GM21360 (cell line): ENCODE data around the gene FN3KRP.

ENCODE experiments used
- ATAC-seq: cut with Tn5 transposase; IDR thresholded peaks from one replicate; pipeline ENCODE4 v1.9.1; 2021; ENCODE audit warnings: mild to moderate bottlenecking, moderate library complexity; ENCODE audit not compliant: unreplicated experiment

Gene FN3KRP, protein sequence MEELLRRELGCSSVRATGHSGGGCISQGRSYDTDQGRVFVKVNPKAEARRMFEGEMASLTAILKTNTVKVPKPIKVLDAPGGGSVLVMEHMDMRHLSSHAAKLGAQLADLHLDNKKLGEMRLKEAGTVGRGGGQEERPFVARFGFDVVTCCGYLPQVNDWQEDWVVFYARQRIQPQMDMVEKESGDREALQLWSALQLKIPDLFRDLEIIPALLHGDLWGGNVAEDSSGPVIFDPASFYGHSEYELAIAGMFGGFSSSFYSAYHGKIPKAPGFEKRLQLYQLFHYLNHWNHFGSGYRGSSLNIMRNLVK

DNA sequence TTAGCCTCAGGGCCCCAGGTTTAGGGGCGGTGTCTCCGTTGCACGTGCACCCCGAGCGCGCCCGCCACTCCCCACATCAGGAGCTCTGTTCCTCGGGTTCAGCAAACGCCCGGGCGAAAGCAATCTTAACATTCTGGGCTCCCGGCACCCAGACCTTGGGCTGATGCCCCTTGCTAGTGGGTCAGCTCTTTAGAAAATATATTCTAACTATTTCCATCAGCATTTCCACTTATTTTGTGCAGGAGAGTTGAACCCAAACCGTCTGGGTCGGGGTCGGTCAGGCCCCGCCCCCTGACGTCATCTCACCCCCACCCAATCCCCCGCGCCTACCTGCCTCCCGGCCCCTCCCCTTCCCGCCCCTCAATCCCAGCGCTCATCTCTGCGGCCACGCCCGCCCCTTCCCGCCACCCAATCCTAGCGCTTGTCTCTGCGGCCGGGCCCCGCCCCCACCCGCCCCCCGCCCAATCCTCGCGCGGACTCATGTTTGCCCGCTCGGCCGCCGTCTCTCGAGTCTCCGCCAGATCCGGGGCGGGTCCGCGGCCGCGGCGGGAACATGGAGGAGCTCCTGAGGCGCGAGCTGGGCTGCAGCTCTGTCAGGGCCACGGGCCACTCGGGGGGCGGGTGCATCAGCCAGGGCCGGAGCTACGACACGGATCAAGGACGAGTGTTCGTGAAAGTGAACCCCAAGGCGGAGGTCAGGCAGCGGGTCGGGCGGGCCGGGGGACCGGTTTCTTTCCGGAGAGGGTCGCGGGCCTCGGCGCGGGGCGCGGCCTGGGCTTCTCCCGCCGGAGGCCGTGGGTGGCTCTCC, at the start of gene FN3KRP:
Gene FN3KRP, plus strand, starts transcription at position 504 of the 808 bp plus-strand sequence. Its CDS starts 50 bp downstream, at position 554.
- peak; percentile 60 for ATAC-seq

DNA sequence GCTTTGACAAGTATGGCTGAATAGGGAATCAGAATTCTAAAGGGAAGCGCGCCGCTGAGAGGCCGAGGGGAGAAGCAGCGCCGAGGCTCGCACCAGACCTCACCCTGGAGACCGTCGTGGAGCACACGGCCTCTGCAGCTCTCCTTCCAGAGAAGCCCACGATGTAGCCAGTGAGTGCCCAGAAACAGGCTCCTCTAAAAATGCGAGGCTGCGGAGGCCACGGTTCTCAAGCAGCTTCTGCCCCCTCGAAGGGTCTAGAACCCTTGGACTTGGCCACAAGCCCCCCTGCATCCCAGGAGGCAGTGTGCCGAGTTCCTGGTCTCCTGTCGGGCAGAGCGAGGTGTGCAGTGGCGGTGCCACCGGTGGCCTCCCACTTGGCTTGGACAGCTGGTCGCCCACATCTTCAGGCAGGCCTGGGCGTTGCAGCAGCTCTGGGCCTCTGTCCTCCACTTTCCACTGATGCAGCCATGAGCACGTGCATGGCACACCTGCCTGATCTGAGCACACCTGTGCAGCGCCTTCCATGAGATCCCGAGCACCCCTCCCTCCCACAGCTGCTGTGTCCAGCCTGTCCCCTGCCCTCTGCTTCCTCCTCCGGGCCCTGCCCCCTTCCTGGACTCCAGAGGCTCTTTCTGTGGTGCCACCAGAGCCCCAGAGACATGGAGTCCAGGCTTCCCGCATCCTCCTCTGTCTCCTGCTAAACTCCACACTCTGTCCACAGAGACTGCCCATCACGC, 49.4 kb upstream of the FN3KRP start:
- no peak for ATAC-seq

- no peak for ATAC-seq
Measured at GRCh38 chr17:82667668-82668000, 48.9 kb upstream of the FN3KRP start.

GRCh38 chr17:82668024-82668630, 48.4 kb upstream of the FN3KRP start:
- ATAC-seq: no peak

GRCh38 chr17:82668631-82669099, 47.8 kb upstream of the FN3KRP start:
- no peak for ATAC-seq

- no peak for ATAC-seq
Measured at GRCh38 chr17:82670661-82671450, 45.6 kb upstream of the FN3KRP start.

DNA sequence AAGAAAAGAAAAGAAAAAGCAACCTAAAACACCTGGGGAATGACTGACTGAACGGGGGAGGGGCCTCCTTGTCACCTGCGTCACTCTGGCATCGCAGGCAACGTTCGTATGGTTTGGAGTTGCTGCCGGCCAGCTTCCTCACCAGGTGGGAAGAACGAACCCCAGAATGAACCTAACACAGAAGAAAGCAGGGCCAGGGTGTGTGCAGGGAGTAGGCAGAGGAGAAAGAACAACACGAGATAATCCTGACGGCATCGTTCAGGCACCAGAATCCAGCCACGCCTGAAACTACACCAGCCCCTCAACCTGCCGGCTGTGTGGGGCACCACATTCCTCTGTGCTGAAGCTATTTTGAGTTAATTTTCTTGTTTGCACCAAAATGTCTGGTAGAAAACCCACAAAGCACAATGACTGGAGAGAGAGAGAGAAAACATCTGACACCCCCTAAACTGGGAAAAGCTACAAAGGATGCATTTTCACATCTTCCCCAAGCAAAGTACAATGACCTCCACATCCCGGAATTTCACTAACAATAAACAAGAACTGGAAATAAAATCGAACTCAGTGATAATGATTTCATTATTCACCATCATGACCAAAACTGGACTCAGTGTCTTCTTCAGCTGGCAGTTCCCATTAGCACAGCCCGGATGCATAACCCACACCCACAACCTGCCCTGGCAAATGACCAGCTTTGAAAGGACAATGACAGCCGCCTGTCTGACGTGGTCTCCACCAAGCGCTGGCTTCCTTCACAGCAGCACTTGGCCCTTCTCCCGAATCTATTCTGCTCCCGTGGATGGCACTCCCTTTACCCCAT, 41.6 kb upstream of the FN3KRP start:
- no peak for ATAC-seq

DNA sequence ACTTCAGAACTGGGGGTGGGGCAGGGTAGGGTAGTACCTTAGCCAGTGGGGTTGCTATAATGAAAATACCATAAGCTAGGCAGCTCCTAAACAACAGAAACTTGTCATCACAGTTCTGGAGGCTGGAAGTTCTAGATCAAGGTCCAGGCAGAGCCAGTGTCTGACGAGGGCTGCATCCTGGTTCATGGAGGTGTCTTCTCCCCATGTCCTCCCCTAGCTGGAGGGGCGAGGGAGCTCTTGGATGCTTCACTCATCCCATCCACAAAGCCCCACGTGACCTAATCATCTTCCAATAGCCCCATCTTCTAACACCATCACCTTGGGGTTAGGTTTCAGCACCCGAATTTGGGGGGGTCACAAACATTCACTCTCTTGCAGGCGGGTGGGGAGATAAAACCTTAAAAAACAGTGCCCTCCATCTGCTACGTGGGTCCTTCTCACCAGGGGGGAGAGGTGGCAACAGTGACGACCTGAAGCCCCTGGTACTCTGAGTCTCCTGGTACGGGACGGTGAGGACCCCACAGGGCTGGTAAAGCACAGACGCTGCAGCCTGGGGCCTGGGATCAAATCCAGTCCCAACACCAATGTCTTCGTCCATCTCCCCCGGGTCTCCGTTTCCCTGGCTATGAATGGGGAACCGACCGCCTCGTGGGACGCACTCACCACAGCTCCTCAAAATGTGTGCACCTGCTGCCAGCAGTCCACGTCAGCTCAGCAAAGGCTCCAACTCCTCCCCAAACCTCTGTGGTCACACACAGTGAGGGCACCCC, 40.8 kb upstream of the FN3KRP start:
- no peak for ATAC-seq

- no peak for ATAC-seq
Measured at GRCh38 chr17:82677353-82677925, 39.1 kb upstream of the FN3KRP start.

DNA sequence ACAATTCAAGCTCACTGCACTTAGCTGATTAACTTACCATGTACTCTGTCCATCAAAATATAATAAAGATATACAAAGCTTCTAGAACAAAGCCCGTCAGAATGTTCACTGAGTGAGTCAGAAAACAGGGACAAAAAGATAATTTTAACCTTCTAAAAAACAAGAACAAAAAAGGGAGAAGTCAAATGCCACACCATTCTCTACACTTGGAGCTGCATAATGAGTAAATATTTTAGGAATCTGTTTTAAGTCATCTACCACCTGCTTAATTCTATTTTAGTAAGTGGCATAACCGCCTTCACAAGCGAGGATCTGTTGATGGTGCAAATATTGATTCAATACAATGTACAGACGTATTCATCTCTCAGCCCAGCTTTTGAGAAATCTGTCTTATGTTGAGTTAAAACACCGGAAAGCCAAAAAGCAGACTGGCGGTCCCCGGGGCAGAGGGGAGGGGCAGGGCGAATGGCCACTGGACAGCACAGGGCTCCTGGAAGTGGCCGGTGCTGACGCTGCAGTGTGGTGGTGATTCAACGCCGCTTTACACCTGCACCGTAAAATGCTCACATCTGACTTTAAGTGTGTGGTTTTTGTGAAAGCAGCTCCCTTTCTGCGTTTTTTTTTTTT, 38.1 kb upstream of the FN3KRP start:
- no peak for ATAC-seq

GRCh38 chr17:82679586-82680465, 36.7 kb upstream of the FN3KRP start:
- no peak for ATAC-seq

GRCh38 chr17:82681547-82681946, 35.0 kb upstream of the FN3KRP start:
- ATAC-seq: no peak

- no peak for ATAC-seq
Measured at GRCh38 chr17:82683534-82683933, 33.0 kb upstream of the FN3KRP start.

DNA sequence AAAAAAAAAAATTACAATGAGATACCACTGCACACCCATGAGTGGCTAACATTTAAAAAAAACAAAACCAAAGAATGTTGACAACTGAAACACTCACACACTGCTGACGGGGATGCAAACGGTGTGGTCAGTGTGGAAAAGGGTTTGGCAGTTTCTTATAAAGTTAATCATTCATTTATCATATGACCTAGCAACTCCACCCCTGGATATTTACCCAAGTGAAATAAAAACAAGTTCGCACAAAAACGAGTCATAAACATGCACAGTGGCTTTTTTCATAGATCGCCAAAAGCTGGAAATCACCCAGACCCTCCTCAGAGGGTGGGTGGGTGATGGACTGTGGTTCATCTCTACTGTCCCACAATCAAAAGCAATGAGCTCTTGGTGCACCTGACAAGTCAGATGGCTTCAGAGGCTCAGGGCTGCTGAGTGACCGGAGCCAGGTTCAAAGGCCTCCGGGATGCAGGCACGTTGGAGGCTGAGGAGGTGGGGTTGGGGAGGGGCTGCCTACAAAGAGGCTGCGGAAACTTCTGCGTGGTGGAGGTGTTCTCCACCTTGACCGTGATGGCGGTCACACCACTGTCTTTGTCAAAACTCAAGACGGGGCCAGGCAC, 32.2 kb upstream of the FN3KRP start:
- no peak for ATAC-seq

DNA sequence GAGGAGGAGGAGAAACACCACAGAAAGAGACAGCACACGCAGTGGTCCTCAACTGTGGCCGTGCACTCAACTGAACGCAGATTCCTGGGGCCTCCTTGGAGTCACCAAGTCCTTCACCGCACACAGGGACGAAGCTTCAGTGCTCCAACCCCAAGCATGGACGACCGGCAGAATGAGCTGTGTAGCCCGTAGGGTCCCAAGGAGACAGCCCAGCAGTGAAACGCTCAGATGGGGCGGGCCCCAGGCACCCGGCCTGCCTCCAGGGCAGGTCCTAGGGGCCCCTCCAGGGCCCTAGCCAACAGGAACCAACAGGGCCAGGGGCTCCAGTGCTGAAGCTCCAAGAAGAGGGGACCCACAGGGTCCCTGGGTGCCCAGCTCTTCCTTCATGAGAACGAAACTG, 31.2 kb upstream of the FN3KRP start:
- ATAC-seq: no peak
